K562 (cell line): ENCODE measurements around the gene CBL. TPM values are rescaled to one million over a fixed set of nuclear protein-coding genes. Genes with fewer than 3 reads are reported as not detected.
A peak's percentile ranks its signal among the peaks of the same experiment; 100 is the strongest.

Source experiments
- ARHGAP35 ChIP-seq: fragments of 450-650 bp; IDR thresholded peaks from 2 replicates; pipeline ENCODE4 v1.6.1; 2018; ENCODE audit not compliant: partially characterized antibody
- BCOR ChIP-seq: fragments of 450-650 bp; IDR thresholded peaks from 2 replicates; pipeline ENCODE4 v1.6.1; 2016
- CBX3 ChIP-seq, 2 experiments: IDR thresholded peaks; 1 replicate in 1 of 2; 2 replicates in 1 of 2; pipeline ENCODE4 v1.6.1; 2012; ENCODE audit warnings: inconsistent platforms in 2 of 2, low read length in 2 of 2, borderline replicate concordance in 1 of 2, control low read depth in 1 of 2
- CREM ChIP-seq: IDR thresholded peaks from 2 replicates; pipeline ENCODE4 v1.6.1; 2014; ENCODE audit warnings: antibody characterized with exemption, low read depth
- GABPA ChIP-seq: fragments of 200-800 bp; sonication (Bioruptor generic); conservative IDR thresholded peaks from 2 replicates; pipeline ENCODE4 v1.6.1; 2016; ENCODE audit warnings: low read depth, missing genetic modification characterization, missing compliant biosample characterization
- HDAC1 ChIP-seq, 2 experiments: fragments of 450-650 bp; IDR thresholded peaks; 2 replicates each; pipeline ENCODE4 v1.6.1; 2016 to 2017; ENCODE audit warnings: inconsistent platforms in 1 of 2, mild to moderate bottlenecking in 1 of 2, moderate library complexity in 1 of 2
- JUN ChIP-seq, 2 experiments: sonication (generic) in 1 of 2; formaldehyde crosslinking in 1 of 2; IDR thresholded peaks; 2 replicates each; pipeline versions ENCODE4 v1.6.1 to v1.8.0; 2012 to 2022; ENCODE audit warnings: borderline replicate concordance in 2 of 2, mild to moderate bottlenecking in 2 of 2, improper control_type of control experiment in 1 of 2, low read depth in 1 of 2, low read length in 1 of 2, missing genetic modification reagents in 1 of 2
- JUND ChIP-seq, 2 experiments: IDR thresholded peaks; 2 replicates in 1 of 2; 3 replicates in 1 of 2; pipeline ENCODE4 v1.6.1; 2011; ENCODE audit warnings: borderline replicate concordance in 2 of 2, low read depth in 2 of 2, low read length in 2 of 2, improper control_type of control experiment in 1 of 2, missing biosample characterization in 1 of 2, missing genetic modification characterization in 1 of 2, missing genetic modification reagents in 1 of 2
- KDM1A ChIP-seq, 2 experiments: fragments of 450-650 bp; IDR thresholded peaks; 2 replicates each; pipeline ENCODE4 v1.6.1; 2016; ENCODE audit warnings: mild to moderate bottlenecking in 2 of 2
- KLF13 ChIP-seq: fragments of 450-650 bp; IDR thresholded peaks from 2 replicates; pipeline ENCODE4 v1.6.1; 2016; ENCODE audit warnings: missing genetic modification characterization, low read depth, mild to moderate bottlenecking, missing compliant biosample characterization, moderate library complexity, borderline replicate concordance
- NELFE ChIP-seq: IDR thresholded peaks from 2 replicates; pipeline ENCODE4 v1.6.1; 2011; ENCODE audit warnings: mild to moderate bottlenecking; ENCODE audit not compliant: insufficient read depth, insufficient read length
- NR4A1 ChIP-seq, 2 experiments: fragments of 250-450 bp in 1 of 2; fragments of 450-650 bp in 1 of 2; sonication (Bioruptor Pico) in 1 of 2; IDR thresholded peaks; 2 replicates each; pipeline versions ENCODE4 v1.4.0 to v1.6.1; 2016 to 2020; ENCODE audit warnings: mild to moderate bottlenecking in 2 of 2, missing compliant biosample characterization in 1 of 2, missing genetic modification characterization in 1 of 2, moderate library complexity in 1 of 2
- POLR2A ChIP-seq: fragments of 450-650 bp; conservative IDR thresholded peaks from 2 replicates; pipeline ENCODE4 v1.6.1; 2016
- PPARD ChIP-seq: fragments of 250-450 bp; sonication (Bioruptor Pico); IDR thresholded peaks from 2 replicates; pipeline ENCODE4 v1.8.0; 2022; ENCODE audit warnings: inconsistent platforms, mild to moderate bottlenecking, moderate library complexity
- ZBED1 ChIP-seq: IDR thresholded peaks from 2 replicates; pipeline ENCODE4 v1.6.1; 2014
- ZKSCAN1 ChIP-seq: fragments of 150-350 bp; IDR thresholded peaks from 2 replicates; pipeline ENCODE4 v1.6.1; 2016; ENCODE audit warnings: low read depth, low read length
- polyA plus RNA-seq, 8 experiments: library from polyadenylated mRNA; depleted of rRNA in 4 of 8; stranded (reverse) in 5 of 8; unstranded in 3 of 8; fragments of >200 nt; fragmentation: Nextera tagmentation in 2 of 8; fragmentation: Illumina TruSeq in 1 of 8; extraction: Ambion mirVana in 2 of 8; extraction: Trizol in 1 of 8; gene quantifications; 2 replicates each; pipeline versions ENCODE4 v1.2.1 to v1.2.3, GENCODE V29; 2011 to 2014; ENCODE audit warnings: inconsistent platforms in 1 of 8, missing spikeins in 1 of 8
- total RNA-seq, 7 experiments: library from RNA; depleted of rRNA in 6 of 7; stranded (reverse); fragments of >200 nt in 6 of 7; fragmentation: Illumina TruSeq in 2 of 7; extraction: Trizol in 2 of 7; gene quantifications; 2 replicates each; pipeline versions ENCODE4 v1.2.1 to v1.2.3, GENCODE V29; 2011 to 2021; ENCODE audit warnings: low replicate concordance in 1 of 7
- TF ChIP-seq, protein P1 (sequence below): IDR thresholded peaks from 2 replicates; pipeline ENCODE4 v1.6.1; 2016; ENCODE audit warnings: missing genetic modification characterization, missing compliant biosample characterization
- TF ChIP-seq, protein P2 (sequence below): fragments of 450-650 bp; IDR thresholded peaks from 2 replicates; pipeline ENCODE4 v1.6.1; 2017; ENCODE audit warnings: antibody characterized with exemption, mild to moderate bottlenecking
- TF ChIP-seq, protein P3 (sequence below): fragments of 200-800 bp; sonication (Bioruptor generic); IDR thresholded peaks from 2 replicates; pipeline ENCODE4 v1.6.1; 2017; ENCODE audit warnings: missing genetic modification characterization, missing compliant biosample characterization

CBL gene
- total and polyA plus RNA-seq, 9 of the 15 experiments (the other 6 are each of a cell fraction or from before 2014, with no cell fraction given): 3.2 to 24.9 (median 9.9) TPM

DNA sequence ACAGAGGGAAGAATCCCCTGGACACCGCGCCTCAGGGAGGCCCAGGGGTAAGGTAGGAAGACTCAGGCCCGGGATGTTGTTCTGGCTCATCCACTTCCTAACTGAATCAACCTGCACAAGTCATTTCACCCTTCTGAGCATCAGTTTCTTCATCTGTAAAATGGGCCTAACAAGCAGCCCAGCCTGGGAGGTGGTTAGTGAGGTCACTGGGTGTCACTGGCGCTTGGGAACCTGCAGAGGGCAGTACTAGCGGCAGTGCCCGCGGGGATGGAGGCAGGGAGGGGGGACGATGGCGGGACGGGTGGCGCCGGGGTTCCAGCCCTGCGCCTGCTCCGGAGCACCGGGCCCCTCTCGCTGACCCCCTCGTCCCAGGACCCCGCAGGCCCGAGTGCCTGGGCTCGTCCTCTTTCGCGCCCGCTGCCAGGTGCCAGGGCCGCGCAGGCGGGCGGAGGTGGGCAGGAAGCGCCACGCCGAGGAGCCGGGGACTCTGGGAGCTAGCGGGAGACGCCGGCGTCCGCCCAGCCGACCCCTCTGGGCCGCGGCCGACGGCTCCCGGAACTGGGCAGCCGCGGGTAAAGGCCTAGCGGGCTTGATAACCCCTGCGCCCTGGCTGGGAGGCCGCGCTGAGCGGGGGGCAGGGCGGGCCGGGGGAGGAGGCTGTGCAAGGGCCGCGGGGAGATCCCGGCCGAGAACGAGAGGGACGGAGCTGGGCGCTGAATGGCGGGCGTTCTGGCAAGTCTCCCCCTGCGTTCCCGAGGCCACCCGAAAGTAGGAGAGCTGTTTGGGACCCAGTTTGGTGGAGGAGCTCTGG lies 37.5 kb upstream of the CBL start, which contains the start of gene NLRX1 (continued):
- TF ChIP-seq PPARD (CRISPR knock-in tag): no peak
- TF ChIP-seq ARHGAP35: no peak
- peak; percentile 61 to 63; a peak in 3 of 4 replicates for TF ChIP-seq HDAC1 (IDR thresholded peaks at IDR 0.05)
- TF ChIP-seq JUND (IDR thresholded peaks at IDR 0.05; ENCODE audit: borderline replicate concordance, low read depth, low read length): 0 out of 2 replicates have a peak, but pooled peaks have one; percentile 41
- TF ChIP-seq JUND (tag; IDR thresholded peaks at IDR 0.05; ENCODE audit: borderline replicate concordance, low read depth, low read length): peak; percentile 46; the same call in 1 of the 3 replicates
- TF ChIP-seq JUN (IDR thresholded peaks at IDR 0.05; ENCODE audit: borderline replicate concordance, low read depth, low read length): no peak
- peak; percentile 53; the same call in 1 of the 2 replicates for TF ChIP-seq JUN (CRISPR knock-in tag; IDR thresholded peaks at IDR 0.05; ENCODE audit: borderline replicate concordance)
- TF ChIP-seq POLR2A: peak; percentile 48; the same call in 1 of the 2 replicates
- TF ChIP-seq KDM1A (IDR thresholded peaks at IDR 0.05): peak; percentile 92 to 97
- peak; percentile 99 for TF ChIP-seq BCOR
- TF ChIP-seq ZBED1: no peak
- peak; percentile 78 for TF ChIP-seq CREM
- TF ChIP-seq, protein P1, sequence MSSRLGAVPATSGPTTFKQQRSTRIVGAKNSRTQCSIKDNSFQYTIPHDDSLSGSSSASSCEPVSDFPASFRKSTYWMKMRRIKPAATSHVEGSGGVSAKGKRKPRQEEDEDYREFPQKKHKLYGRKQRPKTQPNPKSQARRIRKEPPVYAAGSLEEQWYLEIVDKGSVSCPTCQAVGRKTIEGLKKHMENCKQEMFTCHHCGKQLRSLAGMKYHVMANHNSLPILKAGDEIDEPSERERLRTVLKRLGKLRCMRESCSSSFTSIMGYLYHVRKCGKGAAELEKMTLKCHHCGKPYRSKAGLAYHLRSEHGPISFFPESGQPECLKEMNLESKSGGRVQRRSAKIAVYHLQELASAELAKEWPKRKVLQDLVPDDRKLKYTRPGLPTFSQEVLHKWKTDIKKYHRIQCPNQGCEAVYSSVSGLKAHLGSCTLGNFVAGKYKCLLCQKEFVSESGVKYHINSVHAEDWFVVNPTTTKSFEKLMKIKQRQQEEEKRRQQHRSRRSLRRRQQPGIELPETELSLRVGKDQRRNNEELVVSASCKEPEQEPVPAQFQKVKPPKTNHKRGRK (tag): no peak
- TF ChIP-seq, protein P2, sequence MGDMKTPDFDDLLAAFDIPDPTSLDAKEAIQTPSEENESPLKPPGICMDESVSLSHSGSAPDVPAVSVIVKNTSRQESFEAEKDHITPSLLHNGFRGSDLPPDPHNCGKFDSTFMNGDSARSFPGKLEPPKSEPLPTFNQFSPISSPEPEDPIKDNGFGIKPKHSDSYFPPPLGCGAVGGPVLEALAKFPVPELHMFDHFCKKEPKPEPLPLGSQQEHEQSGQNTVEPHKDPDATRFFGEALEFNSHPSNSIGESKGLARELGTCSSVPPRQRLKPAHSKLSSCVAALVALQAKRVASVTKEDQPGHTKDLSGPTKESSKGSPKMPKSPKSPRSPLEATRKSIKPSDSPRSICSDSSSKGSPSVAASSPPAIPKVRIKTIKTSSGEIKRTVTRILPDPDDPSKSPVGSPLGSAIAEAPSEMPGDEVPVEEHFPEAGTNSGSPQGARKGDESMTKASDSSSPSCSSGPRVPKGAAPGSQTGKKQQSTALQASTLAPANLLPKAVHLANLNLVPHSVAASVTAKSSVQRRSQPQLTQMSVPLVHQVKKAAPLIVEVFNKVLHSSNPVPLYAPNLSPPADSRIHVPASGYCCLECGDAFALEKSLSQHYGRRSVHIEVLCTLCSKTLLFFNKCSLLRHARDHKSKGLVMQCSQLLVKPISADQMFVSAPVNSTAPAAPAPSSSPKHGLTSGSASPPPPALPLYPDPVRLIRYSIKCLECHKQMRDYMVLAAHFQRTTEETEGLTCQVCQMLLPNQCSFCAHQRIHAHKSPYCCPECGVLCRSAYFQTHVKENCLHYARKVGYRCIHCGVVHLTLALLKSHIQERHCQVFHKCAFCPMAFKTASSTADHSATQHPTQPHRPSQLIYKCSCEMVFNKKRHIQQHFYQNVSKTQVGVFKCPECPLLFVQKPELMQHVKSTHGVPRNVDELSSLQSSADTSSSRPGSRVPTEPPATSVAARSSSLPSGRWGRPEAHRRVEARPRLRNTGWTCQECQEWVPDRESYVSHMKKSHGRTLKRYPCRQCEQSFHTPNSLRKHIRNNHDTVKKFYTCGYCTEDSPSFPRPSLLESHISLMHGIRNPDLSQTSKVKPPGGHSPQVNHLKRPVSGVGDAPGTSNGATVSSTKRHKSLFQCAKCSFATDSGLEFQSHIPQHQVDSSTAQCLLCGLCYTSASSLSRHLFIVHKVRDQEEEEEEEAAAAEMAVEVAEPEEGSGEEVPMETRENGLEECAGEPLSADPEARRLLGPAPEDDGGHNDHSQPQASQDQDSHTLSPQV: peak; percentile 52; the same call in 1 of the 2 replicates
- no peak for TF ChIP-seq GABPA (tag)
- peak in 1 of 2 experiments; percentile 87; a peak in 1 of 3 replicates for TF ChIP-seq CBX3 (IDR thresholded peaks at IDR 0.05; ENCODE audit: borderline replicate concordance in 1 of 2, low read length in 2 of 2)
- TF ChIP-seq KLF13 (tag): no peak
- TF ChIP-seq, protein P3, sequence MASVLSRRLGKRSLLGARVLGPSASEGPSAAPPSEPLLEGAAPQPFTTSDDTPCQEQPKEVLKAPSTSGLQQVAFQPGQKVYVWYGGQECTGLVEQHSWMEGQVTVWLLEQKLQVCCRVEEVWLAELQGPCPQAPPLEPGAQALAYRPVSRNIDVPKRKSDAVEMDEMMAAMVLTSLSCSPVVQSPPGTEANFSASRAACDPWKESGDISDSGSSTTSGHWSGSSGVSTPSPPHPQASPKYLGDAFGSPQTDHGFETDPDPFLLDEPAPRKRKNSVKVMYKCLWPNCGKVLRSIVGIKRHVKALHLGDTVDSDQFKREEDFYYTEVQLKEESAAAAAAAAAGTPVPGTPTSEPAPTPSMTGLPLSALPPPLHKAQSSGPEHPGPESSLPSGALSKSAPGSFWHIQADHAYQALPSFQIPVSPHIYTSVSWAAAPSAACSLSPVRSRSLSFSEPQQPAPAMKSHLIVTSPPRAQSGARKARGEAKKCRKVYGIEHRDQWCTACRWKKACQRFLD (CRISPR knock-in tag): 0 out of 2 replicates have a peak, but pooled peaks have one; percentile 42
- TF ChIP-seq NR4A1 (CRISPR knock-in tag; IDR thresholded peaks at IDR 0.05): no peak
- peak; percentile 58; the same call in 1 of the 2 replicates for TF ChIP-seq NR4A1 (tag; IDR thresholded peaks at IDR 0.05)
- no peak for TF ChIP-seq NELFE
- 0 out of 2 replicates have a peak, but pooled peaks have one; percentile 14 for TF ChIP-seq ZKSCAN1
